KG1 (cell line): ENCODE results near the gene ATP6V1C2.
"Not testable (repeated sequence)": the region's sequence is repeated elsewhere in the genome, so short reads cannot be mapped to it uniquely, and the experiment has no call there.

Source experiments
- DNase-seq: peaks from one replicate; lab custom pipeline; 2025; lab: John Stamatoyannopoulos, UW

Gene ATP6V1C2

GRCh38 chr2:10768063-10768507 lies 46.7 kb downstream of the ATP6V1C2 start:
- DNase-seq, result no peak

GRCh38 chr2:10770956-10771750 lies 49.7 kb downstream of the ATP6V1C2 start:
- DNase-seq, result no peak

GRCh38 chr2:10771786-10772185 lies 50.4 kb downstream of the ATP6V1C2 start:
- DNase-seq, result no peak

GRCh38 chr2:10772201-10772867 lies 50.9 kb downstream of the ATP6V1C2 start:
- no peak for DNase-seq

- DNase-seq, result no peak
These were observed 51.4 kb downstream of the ATP6V1C2 start for GRCh38 chr2:10772868-10773215.

GRCh38 chr2:10773821-10774341 lies 52.5 kb downstream of the ATP6V1C2 start:
- no peak for DNase-seq

- DNase-seq, result no peak
These were observed 53.0 kb downstream of the ATP6V1C2 start for GRCh38 chr2:10774394-10774793.

- DNase-seq, result no peak
These were observed 53.8 kb downstream of the ATP6V1C2 start for GRCh38 chr2:10775021-10775780.

- no peak for DNase-seq
These were observed 54.4 kb downstream of the ATP6V1C2 start for GRCh38 chr2:10775831-10776230.

- DNase-seq, result no peak
These were observed 55.0 kb downstream of the ATP6V1C2 start for GRCh38 chr2:10776231-10776977.

GRCh38 chr2:10777111-10777841 lies 55.8 kb downstream of the ATP6V1C2 start:
- no peak for DNase-seq

GRCh38 chr2:10777842-10778723 lies 56.7 kb downstream of the ATP6V1C2 start:
- no peak for DNase-seq

GRCh38 chr2:10778724-10779115 lies 57.3 kb downstream of the ATP6V1C2 start:
- no peak for DNase-seq

GRCh38 chr2:10779776-10780490 lies 58.5 kb downstream of the ATP6V1C2 start:
- DNase-seq, result no peak

GRCh38 chr2:10780491-10780820 lies 59.0 kb downstream of the ATP6V1C2 start:
- DNase-seq, result no peak

- not testable (repeated sequence) for DNase-seq
These were observed 59.4 kb downstream of the ATP6V1C2 start for GRCh38 chr2:10780821-10781220.

GRCh38 chr2:10781746-10782145 lies 60.3 kb downstream of the ATP6V1C2 start:
- no peak for DNase-seq

GRCh38 chr2:10783421-10783820 lies 62.0 kb downstream of the ATP6V1C2 start:
- DNase-seq, result no peak

- DNase-seq, result no peak
These were observed 63.3 kb downstream of the ATP6V1C2 start for GRCh38 chr2:10784719-10785118.

GRCh38 chr2:10785260-10785659 lies 63.8 kb downstream of the ATP6V1C2 start:
- no peak for DNase-seq
